Breast epithelium (tissue), 4 donors: ENCODE data around the gene MYO1B. TPM values are rescaled to one million over a fixed set of nuclear protein-coding genes. Genes with fewer than 3 reads are reported as not detected.

Experiments
- DNase-seq, 2 donors: peaks; one replicate each; pipeline ENCODE4 v3.0.0-alpha.2; 2019; ENCODE audit warnings: low spot score in 2 of 2
- H3K27ac ChIP-seq, 2 donors: fragments of 200-600 bp; sonication (generic) in 1 of 2; one replicate each; pipeline ENCODE4 v1.5.1; 2016 to 2019; ENCODE audit warnings: mild to moderate bottlenecking in 1 of 2
- H3K27me3 ChIP-seq, 2 donors: fragments of 200-600 bp; sonication (generic) in 1 of 2; one replicate each; pipeline versions ENCODE4 v1.5.1 to v1.6.0; 2017 to 2019; ENCODE audit warnings: control low read depth in 1 of 2, mild to moderate bottlenecking in 1 of 2
- H3K36me3 ChIP-seq: fragments of 200-600 bp; one replicate; pipeline ENCODE4 v1.5.1; 2019
- H3K4me1 ChIP-seq, 2 donors: fragments of 200-600 bp; sonication (generic); one replicate each; pipeline ENCODE4 v1.5.1; 2016 to 2019; ENCODE audit warnings: control low read depth in 1 of 2
- H3K4me3 ChIP-seq, 3 donors: fragments of 200-600 bp; sonication (generic); 1 replicate in 2 of 3; 2 replicates in 1 of 3; pipeline ENCODE4 v1.5.1; 2016 to 2019; ENCODE audit warnings: mild to moderate bottlenecking in 3 of 3, moderate library complexity in 2 of 3
- H3K9me3 ChIP-seq, 2 donors: fragments of 200-600 bp; sonication (generic) in 1 of 2; one replicate each; pipeline ENCODE4 v1.5.1; 2016 to 2019; ENCODE audit warnings: control low read depth in 1 of 2
- CTCF ChIP-seq, 3 donors: fragments of 450-650 bp; IDR thresholded peaks; one replicate each; pipeline ENCODE4 v1.5.1; 2016 to 2017; ENCODE audit warnings: antibody characterized with exemption in 3 of 3, mild to moderate bottlenecking in 3 of 3, moderate library complexity in 3 of 3
- POLR2A ChIP-seq: fragments of 450-650 bp; IDR thresholded peaks from one replicate; pipeline ENCODE4 v1.6.1; 2016; ENCODE audit warnings: antibody characterized with exemption, mild to moderate bottlenecking, moderate library complexity
- POLR2AphosphoS5 ChIP-seq, 3 donors: sonication (generic); formaldehyde crosslinking; IDR thresholded peaks; one replicate each; pipeline ENCODE4 v1.6.1; 2017; ENCODE audit warnings: antibody characterized with exemption in 3 of 3
- intact Hi-C: fragments of 100-400 bp; cut with DNase I; formaldehyde crosslinking; loops from one replicate; pipeline ENCODE4 v1.15.1; 2023; ENCODE audit warnings: low total_unique reads
- total RNA-seq, 3 donors: library from RNA; depleted of rRNA; stranded (reverse); fragments of >200 nt; gene quantifications; one replicate each; pipeline ENCODE4 v1.1.0, GENCODE V29; 2016

Gene MYO1B
- total RNA-seq, 3 donors from 2014 or later = 34.1 to 73.9 (median 63.9) TPM

DNA sequence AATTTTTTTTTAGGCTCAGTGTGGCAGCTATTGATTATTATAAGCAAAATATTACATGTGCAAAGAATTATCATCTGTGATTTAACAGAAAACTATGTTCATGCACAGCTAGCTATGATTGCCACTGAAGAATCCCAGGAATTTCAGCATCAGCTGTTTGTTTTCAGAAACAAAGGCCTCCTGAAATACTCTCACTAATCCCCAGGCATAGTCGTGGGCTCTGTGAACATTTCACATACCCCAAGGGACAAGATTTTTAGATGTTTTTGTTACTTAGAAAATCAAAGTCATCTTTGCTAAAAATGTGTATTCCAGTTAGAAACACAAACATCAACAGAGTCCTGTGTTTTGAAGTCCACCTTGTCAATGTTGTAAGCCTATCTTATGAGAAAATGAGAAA lies 156.1 kb downstream of the MYO1B start:
- no peaks in the 10 kb centered on the region for H3K9me3 ChIP-seq
- H3K27me3 ChIP-seq = no peaks in the 10 kb centered on the region
- no peak for TF ChIP-seq POLR2AphosphoS5 (IDR thresholded peaks at IDR 0.05)
- no peak for TF ChIP-seq CTCF (IDR thresholded peaks at IDR 0.05)
- no peak for TF ChIP-seq POLR2A
- H3K4me3 ChIP-seq = no peak overlapping the region
- intact Hi-C loops = no loop called here
- DNase-seq = no peak
- no peak overlapping the region for H3K27ac ChIP-seq
- H3K4me1 ChIP-seq = no peaks in the 10 kb centered on the region
- H3K36me3 ChIP-seq = no peaks in the 10 kb centered on the region

DNA sequence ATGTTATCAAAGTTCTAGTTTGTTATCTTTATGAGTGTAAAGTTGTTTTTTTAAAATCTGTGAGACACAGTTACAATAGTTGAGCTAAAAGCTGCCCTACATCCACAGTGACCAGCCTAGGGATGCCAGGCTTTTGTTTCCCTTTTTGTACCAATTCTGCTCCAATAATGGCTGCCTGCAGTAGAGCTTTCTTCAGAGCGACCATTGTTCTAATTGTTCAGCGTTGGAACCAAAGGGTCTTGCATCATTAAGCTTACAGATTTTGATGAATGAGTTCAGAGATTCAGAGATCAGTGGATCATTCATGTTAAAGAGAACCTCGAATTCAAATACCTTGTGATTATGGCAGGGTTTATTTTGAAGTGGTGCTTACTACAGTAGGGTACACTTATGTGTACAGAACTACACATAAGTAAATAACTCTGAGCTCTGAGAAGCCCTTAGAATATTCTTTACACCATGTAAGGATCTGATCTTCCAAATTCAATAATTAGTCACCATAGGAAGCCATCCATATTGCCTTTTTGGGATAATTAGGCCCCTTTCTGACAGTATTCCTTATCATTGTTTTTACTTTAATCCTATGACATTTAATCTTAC lies 157.9 kb downstream of the MYO1B start:
- no peak overlapping the region for H3K4me3 ChIP-seq
- H3K27me3 ChIP-seq = no peaks in the 10 kb centered on the region
- no peaks in the 10 kb centered on the region for H3K4me1 ChIP-seq
- H3K9me3 ChIP-seq = no peaks in the 10 kb centered on the region
- no peak for TF ChIP-seq POLR2A
- no peak for DNase-seq
- no peaks in the 10 kb centered on the region for H3K36me3 ChIP-seq
- H3K27ac ChIP-seq = no peak overlapping the region
- intact Hi-C loops = no loop called here

DNA sequence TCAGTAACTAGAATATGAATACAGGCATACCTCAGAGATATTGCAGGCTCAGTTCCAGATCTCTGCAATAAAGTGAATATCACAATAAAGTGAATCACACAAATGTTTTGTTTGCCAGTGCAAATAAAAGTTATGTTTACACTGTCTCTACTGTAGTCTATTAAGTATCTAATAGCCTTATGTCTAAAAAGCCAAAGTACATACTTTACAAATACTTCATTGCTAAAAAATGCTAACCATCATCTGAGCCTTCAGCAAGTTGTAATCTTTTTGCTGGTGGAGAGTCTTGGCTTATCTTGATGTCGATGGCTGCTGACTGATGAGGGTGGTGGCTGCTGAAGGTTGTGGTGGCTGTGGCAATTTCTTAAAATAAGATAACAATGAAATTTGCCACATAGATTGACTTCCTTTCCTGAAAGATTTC lies 159.4 kb downstream of the MYO1B start:
- TF ChIP-seq POLR2AphosphoS5 (IDR thresholded peaks at IDR 0.05) (no peak), CTCF (IDR thresholded peaks at IDR 0.05) (no peak), POLR2A (no peak)
- Histone ChIP-seq H3K4me3 (no peak overlapping the region), H3K4me1 (no peaks in the 10 kb centered on the region), H3K27ac (no peak overlapping the region), H3K27me3 (no peaks in the 10 kb centered on the region), H3K36me3 (no peaks in the 10 kb centered on the region), H3K9me3 (no peaks in the 10 kb centered on the region)
- DNase-seq = no peak
- intact Hi-C loops = no loop called here

DNA sequence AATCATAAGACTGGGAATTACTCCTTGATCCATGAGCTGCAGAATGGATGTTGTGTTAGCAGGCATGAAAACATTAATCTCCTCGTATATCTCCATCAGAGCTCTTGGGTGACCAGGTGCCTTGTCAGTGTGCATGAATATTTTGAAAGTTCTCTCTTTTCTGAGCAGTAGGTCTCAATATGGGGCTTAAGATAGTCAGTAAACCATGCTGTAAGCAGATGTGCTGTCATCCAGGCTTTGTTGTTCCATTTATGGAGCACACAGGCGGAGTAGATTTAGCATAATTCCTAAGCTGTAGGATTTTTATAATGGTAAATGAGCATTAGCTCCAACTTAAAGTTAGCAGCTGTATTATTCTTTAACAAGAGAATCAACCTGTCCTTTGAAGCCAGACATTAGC lies 160.3 kb downstream of the MYO1B start:
- Histone ChIP-seq H3K4me3 (no peak overlapping the region), H3K4me1 (no peaks in the 10 kb centered on the region), H3K27me3 (no peaks in the 10 kb centered on the region), H3K36me3 (no peaks in the 10 kb centered on the region), H3K9me3 (no peaks in the 10 kb centered on the region), H3K27ac (no peak overlapping the region)
- no peak for DNase-seq
- intact Hi-C loops = no loop called here
- TF ChIP-seq POLR2AphosphoS5 (IDR thresholded peaks at IDR 0.05) (no peak), POLR2A (no peak), CTCF (IDR thresholded peaks at IDR 0.05) (no peak)

DNA sequence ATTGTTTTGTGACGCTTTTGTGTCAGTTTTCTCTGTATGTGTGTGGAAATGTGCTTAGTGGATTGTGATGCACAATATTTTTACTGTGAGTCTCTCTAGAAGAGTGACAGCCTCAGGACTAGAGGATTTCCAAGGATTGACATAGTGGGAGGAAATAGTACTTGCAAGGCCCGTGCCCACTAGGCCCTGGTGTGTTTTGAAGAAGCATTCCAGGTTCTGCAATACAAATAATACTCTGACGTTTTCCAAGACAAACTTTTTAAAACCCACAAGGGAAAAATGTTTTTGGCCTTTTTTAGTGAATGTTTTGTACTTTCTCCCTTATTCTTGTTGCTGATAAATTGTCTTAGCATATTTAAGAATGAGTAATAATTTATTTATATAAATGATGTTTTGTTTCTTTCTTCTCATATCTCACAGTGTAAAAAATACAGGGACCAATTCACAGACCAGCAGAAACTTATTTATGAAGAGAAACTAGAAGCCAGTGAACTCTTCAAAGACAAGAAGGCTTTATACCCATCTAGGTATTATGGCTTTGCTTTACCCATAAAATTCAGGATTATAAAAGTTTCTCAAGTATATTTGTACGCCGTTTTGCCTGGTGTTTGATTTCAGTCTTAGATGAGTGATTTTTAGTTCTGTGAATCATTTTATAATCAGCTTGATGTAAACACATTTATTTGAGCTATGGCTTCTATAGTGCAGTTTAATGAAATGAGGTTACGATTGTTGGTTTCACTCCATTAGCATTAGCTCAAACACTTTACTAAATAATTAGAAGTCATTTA lies 165.6 kb downstream of the MYO1B start:
- TF ChIP-seq POLR2A = no peak
- no peak for TF ChIP-seq POLR2AphosphoS5 (IDR thresholded peaks at IDR 0.05)
- no peak for TF ChIP-seq CTCF (IDR thresholded peaks at IDR 0.05)
- Histone ChIP-seq H3K4me3 (no peak overlapping the region), H3K27me3 (no peaks in the 10 kb centered on the region), H3K4me1 (no peaks in the 10 kb centered on the region), H3K9me3 (no peaks in the 10 kb centered on the region), H3K36me3 (no peaks in the 10 kb centered on the region), H3K27ac (no peak overlapping the region)
- intact Hi-C loops = no loop called here
- no peak for DNase-seq
